ENCODE measurements around the gene ZSCAN9.

The ZSCAN9 gene

DNA sequence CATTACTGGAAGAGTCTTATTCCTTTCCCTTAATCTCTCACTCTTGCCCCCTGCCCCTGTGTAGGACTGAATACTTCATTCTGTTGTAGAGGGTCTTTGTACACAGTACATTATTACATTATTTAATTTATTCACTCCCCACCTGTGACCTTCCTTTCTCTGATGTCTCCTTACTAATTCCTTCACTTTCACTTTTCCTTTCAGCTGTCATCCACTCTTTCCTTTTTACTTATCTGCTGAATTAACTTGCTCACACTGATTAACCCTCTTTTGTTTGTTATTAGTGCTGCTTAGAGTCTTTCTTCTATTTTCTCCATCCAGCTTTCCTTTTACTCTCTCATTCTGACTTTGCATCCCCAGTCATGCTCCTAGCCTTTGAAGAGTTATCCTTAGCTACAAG lies 49.8 kb downstream of the ZSCAN9 start:
- no peaks in the 10 kb centered on the region for H3K9me3 Mint-ChIP-seq
- H3K27ac Mint-ChIP-seq, result no peak overlapping the region
- H3K4me3 Mint-ChIP-seq, result no peak overlapping the region
- peaks cover 46% of the 10 kb centered on the region for H3K36me3 Mint-ChIP-seq
- ATAC-seq (no peak), DNase-seq (ENCODE audit: low spot score in 2 of 2) (no peak)
- H3K4me1 Mint-ChIP-seq, result peaks cover 15% of the 10 kb centered on the region

DNA sequence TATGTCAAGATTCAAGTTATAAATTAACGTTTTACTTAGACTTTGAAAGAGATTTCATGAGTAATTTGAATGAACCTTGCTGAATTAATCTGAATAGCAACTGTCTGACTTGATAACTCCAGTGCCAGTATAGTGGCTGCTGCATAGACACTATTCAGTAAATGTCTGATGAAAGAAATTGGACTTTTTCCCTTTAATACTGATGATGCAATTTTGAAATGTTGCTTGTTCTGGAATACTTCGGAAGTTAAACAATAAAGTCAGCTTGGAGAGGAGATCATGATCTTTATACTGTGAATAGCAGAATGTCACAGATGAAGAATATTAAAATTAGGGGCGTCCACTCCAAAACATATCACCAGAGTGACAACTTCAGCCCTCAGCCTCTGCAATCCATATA lies 52.7 kb downstream of the ZSCAN9 start:
- peaks cover 16% of the 10 kb centered on the region for H3K4me1 Mint-ChIP-seq
- no peaks in the 10 kb centered on the region for H3K9me3 Mint-ChIP-seq
- ATAC-seq, result no peak
- peaks cover 35% of the 10 kb centered on the region for H3K36me3 Mint-ChIP-seq
- no peak for DNase-seq (ENCODE audit: low spot score in 2 of 2)
- no peak overlapping the region for H3K27ac Mint-ChIP-seq
- no peak overlapping the region for H3K4me3 Mint-ChIP-seq

DNA sequence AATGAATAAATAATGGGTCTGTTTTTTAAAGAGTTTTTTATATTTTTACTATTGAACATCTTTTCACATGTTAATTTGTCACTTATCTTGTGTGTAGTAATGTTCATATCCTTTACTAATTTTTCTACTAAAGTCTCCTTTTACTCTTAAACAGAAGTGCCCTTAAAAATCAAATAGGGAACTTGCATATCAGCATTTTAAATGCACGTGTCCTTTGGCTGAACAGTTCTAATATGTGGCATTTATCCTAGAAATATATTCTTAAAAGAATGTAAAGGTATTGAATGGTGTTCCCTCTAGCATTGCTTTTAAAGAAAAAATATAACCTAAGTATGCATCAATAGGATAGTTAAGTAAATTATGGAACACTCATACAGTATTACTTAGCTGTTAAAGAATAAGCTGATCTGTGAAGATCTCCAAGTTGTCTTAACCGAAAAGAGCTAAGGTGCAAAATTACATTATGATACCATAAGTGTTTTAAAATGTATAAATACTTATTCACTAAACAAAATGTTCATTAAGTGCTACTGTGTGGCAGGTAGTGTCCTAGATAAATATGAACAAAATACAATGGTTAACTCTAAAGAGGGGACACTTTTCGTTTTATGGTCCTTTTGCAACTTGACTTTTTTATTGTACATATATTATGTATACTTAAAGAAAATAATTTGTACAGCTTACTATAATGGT lies 55.7 kb downstream of the ZSCAN9 start:
- no peak for DNase-seq (ENCODE audit: low spot score in 2 of 2)
- peaks cover 10% of the 10 kb centered on the region for H3K4me1 Mint-ChIP-seq
- H3K4me3 Mint-ChIP-seq, result peak overlapping the region; percentile 66
- peaks cover 9% of the 10 kb centered on the region for H3K36me3 Mint-ChIP-seq
- no peaks in the 10 kb centered on the region for H3K9me3 Mint-ChIP-seq
- H3K27ac Mint-ChIP-seq, result no peak overlapping the region
- no peak for ATAC-seq

DNA sequence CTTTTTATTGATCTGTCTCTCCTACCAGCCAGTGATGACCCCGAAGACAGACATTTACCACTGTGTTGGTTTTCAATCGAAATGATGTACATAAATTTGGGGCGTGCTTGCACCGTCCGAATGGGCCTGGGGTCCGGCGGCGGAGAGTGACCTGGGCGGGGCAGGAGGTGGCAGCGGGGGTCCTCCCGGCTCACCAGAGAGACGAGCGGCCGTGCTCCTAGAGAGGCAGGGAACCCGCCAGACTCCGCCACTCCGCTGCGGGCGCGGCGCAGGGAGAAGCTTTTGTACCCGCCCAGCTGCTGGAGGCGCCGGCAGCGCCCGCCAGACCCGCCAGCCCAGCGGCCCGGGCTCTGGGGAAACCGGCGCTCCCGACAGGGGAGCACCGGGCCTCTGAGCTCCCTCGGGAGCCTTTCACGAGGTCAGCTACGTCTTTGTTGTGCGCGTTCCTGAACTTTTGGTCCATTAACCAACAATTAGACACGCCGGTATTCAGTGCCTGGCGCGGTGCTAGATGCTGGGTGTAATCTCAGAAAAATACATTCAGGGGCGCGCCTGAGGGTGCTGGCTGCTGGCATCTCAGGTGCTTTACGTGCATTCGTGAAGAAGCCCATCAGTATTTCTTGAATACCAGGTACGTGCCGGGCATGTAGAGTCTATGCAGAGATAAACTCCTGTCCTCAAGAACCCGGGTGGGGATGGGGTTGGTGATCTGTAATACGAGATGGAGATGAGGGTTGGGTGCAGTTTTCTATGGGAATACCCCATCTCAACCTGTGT lies 56.4 kb downstream of the ZSCAN9 start, which contains the start of gene PGBD1:
Gene PGBD1 (plus strand): TSS at position 285 of the 777 bp plus-strand sequence. CDS start 2,242 bp downstream, outside the sequence.
- Mint-ChIP-seq H3K27ac (no peak within 1 kb of the TSS), H3K36me3 (peaks cover 1% of the 10 kb centered on the region), H3K4me3 (peak within 1 kb of the TSS; percentile 66), H3K4me1 (peaks cover 10% of the 10 kb centered on the region), H3K9me3 (no peaks in the 10 kb centered on the region)
- ATAC-seq (peak; percentile 95), DNase-seq (ENCODE audit: low spot score in 2 of 2) (peak; percentile 37 to 77)

DNA sequence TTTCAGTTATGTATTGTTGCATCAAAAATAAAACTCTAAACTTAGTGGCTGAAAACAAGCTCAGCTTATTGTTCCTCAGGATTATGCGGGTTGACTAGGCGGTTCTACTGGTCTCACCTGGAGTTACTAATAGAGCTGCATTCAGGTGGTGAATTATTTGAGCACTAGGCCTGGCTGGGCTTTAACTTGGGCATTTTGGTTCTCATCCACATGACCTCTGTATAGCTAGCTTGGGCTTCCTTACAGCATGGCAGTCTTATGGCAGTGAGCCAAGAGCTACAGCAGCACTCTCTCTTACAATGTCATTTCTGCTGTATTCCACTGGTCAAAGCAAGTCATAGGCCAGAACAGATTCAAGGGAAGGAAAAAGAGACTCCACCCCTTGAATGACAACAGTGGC lies 57.9 kb downstream of the ZSCAN9 start:
- no peak overlapping the region for H3K4me3 Mint-ChIP-seq

More for the DNA sequence above, 57.9 kb downstream of the ZSCAN9 start:
- Mint-ChIP-seq H3K27ac (no peak overlapping the region), H3K36me3 (no peaks in the 10 kb centered on the region), H3K9me3 (no peaks in the 10 kb centered on the region), H3K4me1 (peaks cover 10% of the 10 kb centered on the region)
- ATAC-seq, result no peak
- DNase-seq (ENCODE audit: low spot score in 2 of 2), result no peak

All from stimulated activated effector memory CD8-positive, alpha-beta T cell treated with anti-CD3 and anti-CD28 coated beads, Interleukin-12 subunit alpha, Interleukin-12 subunit beta, amount 100 ng/mL, for 72 hours (primary cell).